ENCODE data around the gene GPATCH8. TPM values are rescaled to one million over a fixed set of nuclear protein-coding genes. Genes with fewer than 3 reads are reported as not detected.
"Not testable (repeated sequence)": the region's sequence is repeated elsewhere in the genome, so short reads cannot be mapped to it uniquely, and the experiment has no call there.

Gene GPATCH8
- total and polyA plus RNA-seq, 2 experiments from 2014 or later = 34.7 to 38.7 TPM

DNA sequence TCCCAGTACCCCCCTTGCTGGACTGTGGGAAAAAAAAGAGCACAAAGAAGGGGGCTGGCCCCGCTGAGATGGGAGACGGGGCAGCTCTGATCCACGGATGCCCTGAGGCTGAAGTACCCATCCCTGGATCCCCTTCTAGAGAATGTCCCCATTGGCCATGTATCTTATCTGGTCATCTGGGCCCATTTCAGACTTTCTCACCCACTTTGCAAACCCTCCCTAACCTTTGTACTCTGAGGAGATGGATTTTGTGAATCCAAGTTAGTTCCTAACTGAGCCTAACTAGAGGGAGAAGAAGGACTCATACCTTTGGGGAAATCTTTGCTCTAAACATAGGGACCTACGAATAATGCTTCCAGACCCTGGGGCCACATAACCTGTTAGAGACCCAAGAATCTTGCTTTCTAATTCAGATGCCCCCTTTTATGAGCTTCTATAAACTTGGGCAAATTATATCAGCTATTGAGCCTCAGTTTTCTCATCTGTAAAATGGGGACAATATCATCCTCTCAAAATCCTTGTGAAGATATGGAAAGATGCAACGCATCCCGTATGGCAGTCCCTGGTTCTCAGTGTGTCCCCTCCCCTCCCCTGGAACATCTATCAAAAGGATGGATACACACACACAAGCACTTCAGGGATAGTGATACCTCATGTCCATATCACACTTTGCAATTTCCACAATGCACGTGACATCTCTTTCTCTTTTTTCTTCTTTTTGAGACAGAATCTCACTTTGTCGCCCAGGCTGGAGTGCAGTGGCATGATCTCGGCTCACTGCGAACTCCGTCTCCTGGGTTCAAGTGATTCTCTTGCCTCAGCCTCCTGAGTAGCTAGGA, 37.3 kb upstream of the GPATCH8 start:
- Histone ChIP-seq H3K9me3 (ENCODE audit: low read depth) (no peaks in the 10 kb centered on the region), H3K27me3 (no peaks in the 10 kb centered on the region), H3K4me3 (no peak overlapping the region), H3K27ac (no peak overlapping the region), H3K36me3 (no peaks in the 10 kb centered on the region), H3K4me1 (ENCODE audit: low read depth) (peaks cover 38% of the 10 kb centered on the region)
- TF ChIP-seq, protein P1, sequence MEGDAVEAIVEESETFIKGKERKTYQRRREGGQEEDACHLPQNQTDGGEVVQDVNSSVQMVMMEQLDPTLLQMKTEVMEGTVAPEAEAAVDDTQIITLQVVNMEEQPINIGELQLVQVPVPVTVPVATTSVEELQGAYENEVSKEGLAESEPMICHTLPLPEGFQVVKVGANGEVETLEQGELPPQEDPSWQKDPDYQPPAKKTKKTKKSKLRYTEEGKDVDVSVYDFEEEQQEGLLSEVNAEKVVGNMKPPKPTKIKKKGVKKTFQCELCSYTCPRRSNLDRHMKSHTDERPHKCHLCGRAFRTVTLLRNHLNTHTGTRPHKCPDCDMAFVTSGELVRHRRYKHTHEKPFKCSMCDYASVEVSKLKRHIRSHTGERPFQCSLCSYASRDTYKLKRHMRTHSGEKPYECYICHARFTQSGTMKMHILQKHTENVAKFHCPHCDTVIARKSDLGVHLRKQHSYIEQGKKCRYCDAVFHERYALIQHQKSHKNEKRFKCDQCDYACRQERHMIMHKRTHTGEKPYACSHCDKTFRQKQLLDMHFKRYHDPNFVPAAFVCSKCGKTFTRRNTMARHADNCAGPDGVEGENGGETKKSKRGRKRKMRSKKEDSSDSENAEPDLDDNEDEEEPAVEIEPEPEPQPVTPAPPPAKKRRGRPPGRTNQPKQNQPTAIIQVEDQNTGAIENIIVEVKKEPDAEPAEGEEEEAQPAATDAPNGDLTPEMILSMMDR (IDR thresholded peaks at IDR 0.05; ENCODE audit: low read depth, low read length) = no peak
- DNase-seq (ENCODE audit: low read depth in 1 of 2, low spot score in 1 of 2) = no peak

DNA sequence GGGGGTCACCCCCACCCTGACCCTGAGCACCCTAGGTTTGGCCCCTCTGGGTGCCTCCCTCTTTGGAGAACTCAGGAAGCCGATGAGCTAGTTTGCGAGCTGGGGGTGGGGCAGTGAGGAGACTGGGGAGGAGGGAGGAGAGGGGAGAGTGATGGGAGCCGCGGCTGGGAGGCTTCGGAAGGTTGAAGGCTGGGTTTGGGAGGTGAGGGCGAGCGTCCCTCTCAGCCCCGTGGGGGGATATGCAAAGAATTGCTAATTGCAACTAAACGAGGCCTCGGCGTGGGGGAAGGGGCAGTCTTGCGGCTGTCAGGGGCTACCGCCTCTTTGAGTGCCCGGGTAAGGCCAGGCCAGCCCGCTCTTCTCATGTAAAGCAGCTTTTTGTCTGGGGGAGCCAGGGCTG, 36.5 kb upstream of the GPATCH8 start:
- Histone ChIP-seq H3K27me3 (no peaks in the 10 kb centered on the region), H3K36me3 (no peaks in the 10 kb centered on the region), H3K4me1 (ENCODE audit: low read depth) (peaks cover 38% of the 10 kb centered on the region), H3K4me3 (no peak overlapping the region), H3K27ac (no peak overlapping the region), H3K9me3 (ENCODE audit: low read depth) (no peaks in the 10 kb centered on the region)
- no peak for DNase-seq (ENCODE audit: low read depth in 1 of 2, low spot score in 1 of 2)
- TF ChIP-seq, protein P1 (IDR thresholded peaks at IDR 0.05; ENCODE audit: low read depth, low read length) = no peak

DNA sequence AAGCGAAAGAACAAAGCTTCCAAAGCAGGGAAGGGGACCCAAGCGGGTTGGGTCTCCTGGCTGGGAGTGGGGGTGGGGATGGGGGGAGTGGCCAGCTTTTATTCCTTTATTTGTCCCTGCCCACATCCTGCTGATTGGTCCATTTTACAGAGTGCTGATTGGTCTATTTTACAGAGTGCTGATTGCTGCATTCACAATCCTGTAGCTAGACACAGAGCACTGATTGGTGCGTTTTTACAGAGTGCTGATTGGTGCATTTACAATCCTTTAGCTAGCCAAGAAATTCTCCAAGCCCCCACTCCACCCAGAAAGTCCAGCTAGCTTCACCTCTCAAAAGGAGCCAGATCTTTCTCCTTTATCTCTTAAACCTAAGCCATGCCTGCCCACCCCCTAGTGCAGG, 34.7 kb upstream of the GPATCH8 start:
- not testable (repeated sequence) for DNase-seq (ENCODE audit: low read depth in 1 of 2, low spot score in 1 of 2); H3K27ac ChIP-seq; H3K36me3 ChIP-seq; H3K4me3 ChIP-seq; H3K9me3 ChIP-seq (ENCODE audit: low read depth); H3K27me3 ChIP-seq
- peaks cover 26% of the 10 kb centered on the region for H3K4me1 ChIP-seq (ENCODE audit: low read depth)

DNA sequence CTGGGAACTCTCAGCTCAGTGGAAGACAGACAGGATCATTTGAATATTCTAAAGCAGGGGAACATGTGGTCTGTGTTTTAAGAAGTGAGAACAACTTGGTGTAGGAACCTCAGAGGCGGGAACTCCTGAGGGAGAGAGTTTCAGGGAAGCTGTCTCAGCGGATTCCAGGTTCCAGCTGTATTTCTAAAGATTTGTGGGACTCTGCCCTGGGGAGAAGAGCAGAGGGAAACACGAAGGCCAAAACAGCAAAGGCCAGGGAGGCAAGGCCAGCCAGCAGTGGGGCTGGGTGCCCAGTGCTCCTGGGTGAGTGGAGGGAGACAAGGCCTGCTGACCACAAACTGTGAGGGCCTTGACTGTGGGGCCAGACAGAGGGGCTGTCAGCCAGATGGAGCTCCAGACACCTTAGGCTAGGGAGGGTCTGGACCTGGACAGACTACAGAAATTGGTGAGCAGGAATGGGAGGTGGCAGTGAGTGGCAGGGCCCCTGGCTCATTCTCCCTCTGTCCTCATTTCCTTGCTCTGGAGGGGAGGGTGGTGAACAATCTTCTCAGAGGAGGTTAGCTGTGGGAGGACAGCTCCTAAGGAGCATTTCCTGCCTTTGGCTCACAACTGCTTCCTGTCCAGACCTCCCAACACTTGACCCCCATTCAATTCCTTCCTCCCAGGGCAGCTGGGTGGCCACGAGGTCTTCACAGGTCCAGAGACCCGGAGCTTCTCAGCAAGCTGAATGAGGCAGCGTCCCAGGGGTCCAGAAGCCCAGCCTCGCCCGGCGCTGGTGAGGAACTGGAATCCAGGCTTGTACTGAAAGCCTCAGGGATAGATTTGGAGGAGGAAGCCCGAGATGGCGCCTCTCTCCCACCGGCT, 33.1 kb upstream of the GPATCH8 start:
- Histone ChIP-seq H3K9me3 (ENCODE audit: low read depth) (no peaks in the 10 kb centered on the region), H3K27ac (peak overlapping the region; percentile 87), H3K27me3 (no peaks in the 10 kb centered on the region), H3K36me3 (no peaks in the 10 kb centered on the region), H3K4me3 (no peak overlapping the region), H3K4me1 (ENCODE audit: low read depth) (peaks cover 10% of the 10 kb centered on the region)
- peak in 1 of 2 donors; percentile 71 for DNase-seq (ENCODE audit: low read depth in 1 of 2, low spot score in 1 of 2)
- TF ChIP-seq, protein P1 (IDR thresholded peaks at IDR 0.05; ENCODE audit: low read depth, low read length) = no peak

DNA sequence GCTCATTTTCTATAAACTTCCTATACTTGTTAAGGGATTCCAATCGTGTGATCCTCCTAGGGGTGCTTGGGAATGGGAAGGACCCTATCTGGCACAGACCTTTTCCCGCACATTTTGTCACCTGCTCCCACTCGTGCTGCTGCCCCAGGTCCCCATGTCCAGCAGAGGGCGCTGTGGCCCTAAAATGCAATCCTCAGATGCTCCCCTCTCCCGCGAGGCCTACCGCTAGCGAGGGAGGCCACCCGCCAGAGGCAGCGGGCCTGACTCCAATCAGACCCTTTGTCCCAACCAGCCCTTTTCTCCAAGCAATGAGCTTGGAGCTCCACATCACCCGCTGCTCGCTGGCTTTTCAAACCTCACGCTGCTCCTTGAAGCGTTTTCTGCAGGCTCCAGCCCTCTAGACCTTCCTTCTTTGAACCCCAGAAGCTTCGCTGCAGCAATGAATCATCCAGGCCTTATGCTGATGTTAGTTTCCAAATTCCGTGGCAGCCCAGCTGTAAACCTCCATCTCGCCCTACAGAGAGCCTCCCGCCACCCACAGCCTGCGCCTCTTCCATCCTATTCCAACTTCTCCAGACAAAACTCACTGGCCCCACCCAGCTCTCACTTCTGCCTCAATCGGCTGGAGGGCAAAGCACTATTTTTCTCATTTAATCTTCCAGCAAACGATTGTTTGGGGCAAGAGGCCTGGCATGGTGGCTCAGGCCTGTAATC, 30.5 kb upstream of the GPATCH8 start:
- peak; percentile 93 to 96 for DNase-seq (ENCODE audit: low read depth in 1 of 2, low spot score in 1 of 2)
- no peak overlapping the region for H3K27ac ChIP-seq
- no peak overlapping the region for H3K4me3 ChIP-seq
- no peaks in the 10 kb centered on the region for H3K36me3 ChIP-seq
- no peaks in the 10 kb centered on the region for H3K4me1 ChIP-seq (ENCODE audit: low read depth)
- no peaks in the 10 kb centered on the region for H3K27me3 ChIP-seq
- TF ChIP-seq, protein P1 (IDR thresholded peaks at IDR 0.05; ENCODE audit: low read depth, low read length) = peak; percentile 93
- H3K9me3 ChIP-seq (ENCODE audit: low read depth) = no peaks in the 10 kb centered on the region

Measured in cardiac muscle cell (in vitro differentiated cells and primary cell).